Measurements from ENCODE around the gene MTUS2. TPM values are rescaled to one million over a fixed set of nuclear protein-coding genes. Genes with fewer than 3 reads are reported as not detected.

Gene MTUS2
- total and polyA plus RNA-seq, 2 donors (not counting 3 experiments of a cell fraction or from before 2014, with no cell fraction given): not detected

DNA sequence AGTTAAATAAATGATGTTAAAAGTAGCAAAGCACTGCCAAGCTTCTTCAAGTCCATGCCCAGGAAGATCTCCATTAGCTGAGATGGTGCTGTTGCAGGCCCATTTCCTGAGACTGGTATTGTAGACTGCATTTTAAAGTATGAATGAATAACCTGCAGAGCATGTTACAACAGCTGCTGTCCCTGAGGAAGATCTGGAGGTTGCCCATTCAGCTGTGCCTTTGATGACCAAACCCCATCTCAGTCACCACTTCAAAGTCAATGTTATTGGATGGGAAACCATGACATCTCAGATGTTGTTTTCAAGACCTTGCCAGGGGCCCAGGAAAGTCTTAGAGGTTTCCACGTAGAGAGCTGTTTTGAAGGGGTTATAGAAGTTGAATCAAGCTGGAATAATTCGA lies 281.3 kb downstream of the MTUS2 start:
- Histone ChIP-seq H3K27me3 (ENCODE audit: control insufficient read depth in 2 of 2, insufficient read depth in 2 of 2, low read length in 2 of 2) (no peaks in the 10 kb centered on the region), H3K4me1 (ENCODE audit: control insufficient read depth, extremely low read depth, insufficient read depth, low read length) (no peaks in the 10 kb centered on the region), H3K79me2 (ENCODE audit: control insufficient read depth, insufficient read depth, low read length) (no peaks in the 10 kb centered on the region), H3K4me3 (replicated peaks in 1 of 3; ENCODE audit: insufficient read depth in 1 of 3, low read depth in 1 of 3, low read length in 3 of 3) (no peak overlapping the region), H3K4me2 (ENCODE audit: insufficient read depth, low read length) (no peak overlapping the region), H4K20me1 (replicated peaks; ENCODE audit: control insufficient read depth, extremely low read depth, insufficient read depth, low read length) (no peaks in the 10 kb centered on the region), H3K9ac (replicated peaks; ENCODE audit: extremely low read depth, insufficient read depth, low read length) (no peak overlapping the region), H3K9me3 (replicated peaks; ENCODE audit: control insufficient read depth, insufficient read depth, low read length) (no peaks in the 10 kb centered on the region), H3K36me3 (ENCODE audit: control insufficient read depth in 2 of 2, extremely low read depth in 1 of 2, insufficient read depth in 2 of 2, low read length in 2 of 2) (no peaks in the 10 kb centered on the region), H2AFZ (ENCODE audit: low read depth, low read length) (no peak overlapping the region), H3K27ac (ENCODE audit: insufficient read depth, low read depth, low read length) (no peak overlapping the region), H3K9me1 (replicated peaks; ENCODE audit: control insufficient read depth, extremely low read depth, insufficient read depth, low read length) (no peaks in the 10 kb centered on the region)
- ChIA-PET CTCF (no interaction called here), POLR2A (no interaction called here)
- no peak for DNase-seq (ENCODE audit: low read depth, low spot score)
- TF ChIP-seq MYC (IDR thresholded peaks at IDR 0.05; ENCODE audit: low read depth, low read length) (no peak), POLR2A (IDR thresholded peaks at IDR 0.05; ENCODE audit: low read depth, low read length) (no peak), EZH2 (IDR thresholded peaks at IDR 0.05; ENCODE audit: borderline replicate concordance, low read depth, low read length, severe bottlenecking) (no peak), JUN (IDR thresholded peaks at IDR 0.05; ENCODE audit: borderline replicate concordance, insufficient read depth, insufficient read length, low read depth) (no peak), POLR2AphosphoS5 (IDR thresholded peaks at IDR 0.05; ENCODE audit: insufficient read depth, low read depth, low read length) (no peak), FOS (IDR thresholded peaks at IDR 0.05; ENCODE audit: borderline replicate concordance, insufficient read depth, low read length) (no peak), GATA2 (IDR thresholded peaks at IDR 0.05; ENCODE audit: insufficient read depth, insufficient read length, low read depth, low read length) (no peak)
- TF ChIP-seq, protein P1, sequence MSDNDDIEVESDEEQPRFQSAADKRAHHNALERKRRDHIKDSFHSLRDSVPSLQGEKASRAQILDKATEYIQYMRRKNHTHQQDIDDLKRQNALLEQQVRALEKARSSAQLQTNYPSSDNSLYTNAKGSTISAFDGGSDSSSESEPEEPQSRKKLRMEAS (IDR thresholded peaks at IDR 0.05; ENCODE audit: insufficient read depth, insufficient read length): no peak
- TF ChIP-seq, protein P2, sequence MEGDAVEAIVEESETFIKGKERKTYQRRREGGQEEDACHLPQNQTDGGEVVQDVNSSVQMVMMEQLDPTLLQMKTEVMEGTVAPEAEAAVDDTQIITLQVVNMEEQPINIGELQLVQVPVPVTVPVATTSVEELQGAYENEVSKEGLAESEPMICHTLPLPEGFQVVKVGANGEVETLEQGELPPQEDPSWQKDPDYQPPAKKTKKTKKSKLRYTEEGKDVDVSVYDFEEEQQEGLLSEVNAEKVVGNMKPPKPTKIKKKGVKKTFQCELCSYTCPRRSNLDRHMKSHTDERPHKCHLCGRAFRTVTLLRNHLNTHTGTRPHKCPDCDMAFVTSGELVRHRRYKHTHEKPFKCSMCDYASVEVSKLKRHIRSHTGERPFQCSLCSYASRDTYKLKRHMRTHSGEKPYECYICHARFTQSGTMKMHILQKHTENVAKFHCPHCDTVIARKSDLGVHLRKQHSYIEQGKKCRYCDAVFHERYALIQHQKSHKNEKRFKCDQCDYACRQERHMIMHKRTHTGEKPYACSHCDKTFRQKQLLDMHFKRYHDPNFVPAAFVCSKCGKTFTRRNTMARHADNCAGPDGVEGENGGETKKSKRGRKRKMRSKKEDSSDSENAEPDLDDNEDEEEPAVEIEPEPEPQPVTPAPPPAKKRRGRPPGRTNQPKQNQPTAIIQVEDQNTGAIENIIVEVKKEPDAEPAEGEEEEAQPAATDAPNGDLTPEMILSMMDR (IDR thresholded peaks at IDR 0.05; ENCODE audit: extremely low read depth in 1 of 2, insufficient read depth in 1 of 2, low read depth in 1 of 2, low read length in 2 of 2): no peak
- no TSS peak for BruUV-seq (replicated peaks)
- FAIRE-seq: no peak
- dilution Hi-C loops (cut with MboI; ENCODE audit: extremely low pct_ligation_motif_present, low sequenced_read_pairs): no loop called here
- intact Hi-C loops (cut with micrococcal nuclease): no loop called here
